Astrocyte of the spinal cord (primary cell): Measurements from ENCODE around the gene PPDPF.
A peak's percentile ranks its signal among the peaks of the same experiment; 100 is the strongest.
"Not testable (repeated sequence)": the region's sequence is repeated elsewhere in the genome, so short reads cannot be mapped to it uniquely, and the experiment has no call there.

Source experiments
- DNase-seq: peaks from one replicate; pipeline ENCODE4 v3.0.0; 2011; ENCODE audit warnings: low read depth, low spot score
- H3K4me3 ChIP-seq: 2 replicates; pipeline ENCODE4 v1.5.1; 2011; ENCODE audit warnings: low read depth, mild to moderate bottlenecking, low read length, moderate library complexity
- in situ Hi-C: cut with HindIII; loops from 2 replicates; pipeline ENCODE4 v1.10.0; 2017; ENCODE audit warnings: low sequenced_read_pairs
- TF ChIP-seq, protein P1 (sequence below): IDR thresholded peaks from 2 replicates; pipeline ENCODE4 v1.5.1; 2012; ENCODE audit warnings: low read depth, mild to moderate bottlenecking, low read length, inconsistent platforms

The PPDPF gene

DNA sequence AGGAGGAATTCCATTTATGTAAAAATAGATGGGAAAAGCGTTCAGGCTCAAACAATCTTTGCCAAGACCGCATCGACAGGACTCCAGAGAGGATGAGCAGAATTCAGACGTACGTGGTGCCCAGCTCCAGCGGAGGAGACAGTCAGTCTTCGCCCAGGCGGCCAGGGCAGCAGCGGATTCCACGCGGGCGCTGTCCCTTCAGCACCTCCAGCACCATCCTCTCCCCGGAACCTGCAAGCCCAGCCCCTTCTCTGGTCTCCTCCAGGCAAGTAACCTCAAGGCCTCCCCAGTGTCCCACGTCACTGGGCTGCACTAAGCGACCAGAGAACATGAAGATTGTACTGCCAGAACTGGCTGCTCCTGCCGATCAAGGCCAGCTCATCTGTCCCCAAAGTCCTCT, 45.4 kb upstream of the PPDPF start:
- in situ Hi-C loops = no loop called here
- TF ChIP-seq, protein P1, sequence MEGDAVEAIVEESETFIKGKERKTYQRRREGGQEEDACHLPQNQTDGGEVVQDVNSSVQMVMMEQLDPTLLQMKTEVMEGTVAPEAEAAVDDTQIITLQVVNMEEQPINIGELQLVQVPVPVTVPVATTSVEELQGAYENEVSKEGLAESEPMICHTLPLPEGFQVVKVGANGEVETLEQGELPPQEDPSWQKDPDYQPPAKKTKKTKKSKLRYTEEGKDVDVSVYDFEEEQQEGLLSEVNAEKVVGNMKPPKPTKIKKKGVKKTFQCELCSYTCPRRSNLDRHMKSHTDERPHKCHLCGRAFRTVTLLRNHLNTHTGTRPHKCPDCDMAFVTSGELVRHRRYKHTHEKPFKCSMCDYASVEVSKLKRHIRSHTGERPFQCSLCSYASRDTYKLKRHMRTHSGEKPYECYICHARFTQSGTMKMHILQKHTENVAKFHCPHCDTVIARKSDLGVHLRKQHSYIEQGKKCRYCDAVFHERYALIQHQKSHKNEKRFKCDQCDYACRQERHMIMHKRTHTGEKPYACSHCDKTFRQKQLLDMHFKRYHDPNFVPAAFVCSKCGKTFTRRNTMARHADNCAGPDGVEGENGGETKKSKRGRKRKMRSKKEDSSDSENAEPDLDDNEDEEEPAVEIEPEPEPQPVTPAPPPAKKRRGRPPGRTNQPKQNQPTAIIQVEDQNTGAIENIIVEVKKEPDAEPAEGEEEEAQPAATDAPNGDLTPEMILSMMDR = no peak
- no peak overlapping the region for H3K4me3 ChIP-seq
- peak; percentile 9 for DNase-seq

DNA sequence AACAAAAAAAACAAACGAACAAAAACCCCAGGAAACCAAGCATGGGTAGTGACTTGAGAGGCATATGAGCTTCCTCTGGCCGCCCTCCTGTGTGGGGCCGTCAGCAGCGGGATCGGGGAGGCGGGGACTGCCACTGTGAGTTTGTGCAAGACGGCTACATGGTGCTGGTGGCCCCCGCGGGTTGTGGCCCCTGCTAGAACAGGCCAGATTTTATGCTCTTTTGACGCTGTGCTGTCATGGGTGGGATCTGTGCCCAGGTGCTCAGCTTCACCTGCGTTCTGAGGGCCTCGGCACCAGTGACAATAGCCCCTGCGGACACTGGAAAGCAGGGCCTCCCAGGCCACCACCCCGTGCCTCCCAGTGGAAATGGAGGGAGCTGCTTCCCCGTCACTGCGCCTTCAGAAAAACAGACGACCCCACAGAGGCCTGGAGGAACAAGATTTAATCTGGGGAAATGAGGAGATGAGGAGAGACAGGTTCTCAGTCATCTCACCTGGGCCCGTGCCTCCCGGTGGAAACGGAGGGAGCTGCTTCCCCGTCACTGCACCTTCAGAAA, 43.4 kb upstream of the PPDPF start:
- in situ Hi-C loops = no loop called here
- no peak overlapping the region for H3K4me3 ChIP-seq
- TF ChIP-seq, protein P1 = no peak
- no peak for DNase-seq

DNA sequence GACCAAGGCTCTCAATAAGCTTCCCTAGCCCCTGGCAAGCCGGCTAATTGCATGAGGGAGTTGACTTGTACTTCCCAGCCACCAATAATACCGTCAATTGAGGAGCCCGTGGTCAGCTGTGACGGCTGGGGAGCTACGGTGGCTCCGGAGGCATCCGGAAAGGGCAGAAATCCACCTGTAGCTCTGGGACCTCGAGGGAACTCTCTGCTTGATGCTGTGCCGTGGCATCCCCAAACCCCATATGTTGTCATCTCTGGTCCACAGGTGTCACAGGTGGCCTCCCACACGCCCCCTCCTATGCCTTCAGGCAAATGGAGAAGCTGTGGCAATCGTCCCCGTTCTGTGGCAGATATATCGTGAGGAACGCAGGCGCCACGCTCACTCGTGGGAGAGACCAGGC, 42.6 kb upstream of the PPDPF start:
- DNase-seq = no peak
- TF ChIP-seq, protein P1 = no peak
- H3K4me3 ChIP-seq = no peak overlapping the region
- in situ Hi-C loops = no loop called here

DNA sequence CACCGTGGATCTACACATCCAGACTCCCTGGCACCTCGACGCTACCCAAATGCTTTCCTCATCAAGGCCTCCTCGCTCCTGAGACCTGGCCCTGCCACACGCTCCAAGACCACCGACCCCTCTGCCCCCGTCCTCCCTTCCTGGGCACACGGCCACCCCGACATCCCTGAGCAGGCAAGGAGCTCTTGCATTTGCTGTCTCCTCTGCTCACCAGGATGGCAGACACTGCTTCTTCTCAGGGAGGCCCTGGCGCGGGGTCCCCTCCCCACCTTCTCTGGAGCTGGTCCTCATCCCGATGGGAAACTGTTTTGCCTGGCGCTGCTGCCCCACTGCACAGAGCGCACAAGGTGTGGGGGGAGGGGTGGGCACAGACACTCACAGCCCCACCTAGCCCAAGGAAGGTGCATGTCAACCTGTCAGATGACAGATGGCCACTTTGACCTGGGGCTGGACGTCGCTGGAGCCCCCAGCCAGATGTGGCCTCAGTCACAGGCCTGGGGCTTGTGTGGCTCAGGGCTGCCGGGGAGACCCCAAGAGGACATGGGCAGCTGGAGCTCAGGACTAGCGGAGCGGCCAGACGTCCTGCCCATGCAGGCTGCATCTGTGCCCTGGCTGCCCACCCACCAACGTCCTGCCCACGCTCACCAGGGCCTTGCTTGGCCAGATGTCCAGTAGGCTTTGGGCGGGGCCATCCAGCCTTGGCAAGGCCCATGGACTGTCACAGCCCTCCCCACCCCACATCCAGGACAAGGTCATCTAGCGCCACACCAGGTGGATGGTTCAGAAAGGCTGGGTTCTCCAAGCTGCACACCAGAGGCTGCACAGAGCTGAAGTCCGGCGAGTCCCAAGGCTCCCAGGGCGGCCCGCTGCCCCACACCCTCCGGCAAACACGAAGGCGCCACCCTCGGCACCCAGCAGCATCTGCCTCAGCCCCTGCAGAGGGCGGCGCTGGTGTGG, 41.9 kb upstream of the PPDPF start:
- TF ChIP-seq, protein P1 = no peak

DNA sequence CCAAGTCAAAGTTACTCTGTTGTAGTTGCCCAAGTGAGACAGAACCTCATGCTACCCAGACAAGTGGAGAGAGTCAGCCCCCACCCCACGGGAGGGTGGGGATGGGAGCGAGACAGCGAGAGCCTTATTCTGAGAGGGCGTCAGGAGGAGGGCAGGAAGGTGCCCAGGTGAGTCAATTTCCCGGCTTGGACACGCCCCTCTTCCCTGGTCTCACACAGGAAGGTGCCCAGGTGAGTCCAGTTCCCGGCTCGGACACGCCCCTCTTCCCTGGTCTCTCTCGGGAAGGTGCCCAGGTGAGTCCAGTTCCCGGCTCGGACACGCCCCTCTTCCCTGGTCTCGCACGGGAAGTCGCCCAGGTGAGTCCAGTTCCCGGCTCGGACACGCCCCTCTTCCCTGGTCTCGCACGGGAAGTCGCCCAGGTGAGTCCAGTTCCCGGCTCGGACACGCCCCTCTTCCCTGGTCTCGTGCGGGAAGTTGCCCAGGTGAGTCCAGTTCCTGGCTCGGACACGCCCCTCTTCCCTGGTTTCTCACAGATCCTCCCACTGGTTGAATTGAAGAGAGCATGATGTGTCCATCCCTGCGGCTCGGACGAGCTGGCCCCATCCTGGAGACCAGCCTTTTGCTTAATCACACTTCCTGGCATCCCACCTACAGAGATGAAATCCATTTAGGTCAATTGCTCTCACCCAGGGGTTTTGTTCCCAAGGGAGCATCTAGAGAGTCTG, 40.7 kb upstream of the PPDPF start:
- in situ Hi-C loops, H3K4me3 ChIP-seq, DNase-seq: not testable (repeated sequence)

More for the DNA sequence above, 41.9 kb upstream of the PPDPF start:
- in situ Hi-C loops = no loop called here
- no peak overlapping the region for H3K4me3 ChIP-seq
- no peak for DNase-seq

DNA sequence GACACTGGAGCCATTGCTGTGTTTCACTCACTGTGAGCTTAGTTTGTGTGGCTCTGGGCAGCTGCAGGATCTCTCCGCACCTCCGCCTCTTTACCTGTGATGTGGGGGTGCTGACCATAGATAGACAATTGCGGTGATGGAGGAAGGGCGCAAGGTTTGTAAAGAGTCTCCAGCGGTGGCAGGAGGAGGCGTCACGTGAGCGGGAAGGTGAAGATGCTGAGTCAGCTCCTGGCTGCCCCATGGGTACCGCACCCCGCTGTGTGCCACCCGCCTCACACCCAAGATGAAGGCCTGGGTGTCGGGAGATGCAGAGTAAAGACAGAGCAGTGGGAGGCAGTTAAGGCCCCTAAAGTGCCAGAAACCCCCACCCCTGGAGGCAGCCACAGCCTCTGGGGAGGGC, 39.1 kb upstream of the PPDPF start:
- in situ Hi-C loops = no loop called here
- no peak for DNase-seq
- no peak overlapping the region for H3K4me3 ChIP-seq
- TF ChIP-seq, protein P1 = no peak
